A673 (cell line): ENCODE measurements around the gene SPTSSB. TPM values are rescaled to one million over a fixed set of nuclear protein-coding genes. Genes with fewer than 3 reads are reported as not detected.

Source experiments
- BruUV-seq: library from RNA; stranded (reverse); fragments of 400-500 nt; replicated peaks from 2 replicates; lab custom pipeline; 2021; lab: Mats Ljungman, UMichigan
- CTCF ChIA-PET: fragments of 300-600 bp; sonication (Branson Sonifier 250); formaldehyde crosslinking; loops from one replicate; lab custom pipeline; 2022; ENCODE audit warnings: antibody characterized with exemption; lab: Charles Lee
- POLR2A ChIA-PET: fragments of 300-600 bp; sonication (Branson Sonifier 250); formaldehyde crosslinking; loops from one replicate; lab custom pipeline; 2022; ENCODE audit warnings: antibody characterized with exemption; ENCODE audit not compliant: low non-redundant PET; lab: Charles Lee
- DNase-seq: peaks from one replicate; pipeline ENCODE4 v3.0.0-alpha.2; 2015; ENCODE audit warnings: low spot score
- H3K27ac ChIP-seq: fragments of 200-600 bp; sonication (generic); 2 replicates; pipeline ENCODE4 v1.5.1; 2016; ENCODE audit warnings: mixed run types, low read depth, mild to moderate bottlenecking, mixed read lengths, antibody characterized with exemption, low read length; ENCODE audit not compliant: poor library complexity, severe bottlenecking
- H3K27me3 ChIP-seq: fragments of 200-600 bp; sonication (generic); replicated peaks from 2 replicates; pipeline ENCODE4 v1.6.1; 2017; ENCODE audit warnings: mixed run types, low read depth, mild to moderate bottlenecking, mixed read lengths, antibody characterized with exemption, low read length; ENCODE audit not compliant: insufficient read depth, poor library complexity
- H3K36me3 ChIP-seq: fragments of 200-600 bp; sonication (generic); 2 replicates; pipeline ENCODE4 v1.6.1; 2016; ENCODE audit warnings: mixed run types, mild to moderate bottlenecking, mixed read lengths, antibody characterized with exemption, low read length; ENCODE audit not compliant: insufficient read depth, poor library complexity, severe bottlenecking
- H3K4me1 ChIP-seq: fragments of 200-600 bp; sonication (generic); 2 replicates; pipeline ENCODE4 v1.6.1; 2017; ENCODE audit warnings: mixed run types, mild to moderate bottlenecking, mixed read lengths, antibody characterized with exemption, low read length; ENCODE audit not compliant: insufficient read depth, poor library complexity, severe bottlenecking
- H3K4me3 ChIP-seq: fragments of 200-600 bp; sonication (generic); 2 replicates; pipeline ENCODE4 v1.5.1; 2016; ENCODE audit warnings: low read depth, mixed run types, mild to moderate bottlenecking, mixed read lengths, low read length; ENCODE audit not compliant: poor library complexity, severe bottlenecking
- H3K9me3 ChIP-seq: fragments of 200-600 bp; sonication (generic); 2 replicates; pipeline ENCODE4 v1.6.1; 2016; ENCODE audit warnings: mixed run types, low read depth, mild to moderate bottlenecking, mixed read lengths, antibody characterized with exemption, low read length; ENCODE audit not compliant: poor library complexity, severe bottlenecking
- EZH2 ChIP-seq: fragments of 200-600 bp; sonication (generic); IDR thresholded peaks from 2 replicates; pipeline ENCODE4 v1.6.1; 2017; ENCODE audit warnings: borderline replicate concordance, low read depth, mild to moderate bottlenecking, mixed read lengths, antibody characterized with exemption, low read length; ENCODE audit not compliant: poor library complexity, severe bottlenecking
- intact Hi-C: fragments of 100-400 bp; cut with micrococcal nuclease; formaldehyde crosslinking; loops from one replicate; pipeline ENCODE4 v1.10.0; 2022; ENCODE audit not compliant: unreplicated experiment
- total RNA-seq: library from RNA; stranded (reverse); gene quantifications from 2 replicates; pipeline ENCODE4 v1.2.3, GENCODE V29; 2021
- TF ChIP-seq, protein P1 (sequence below): fragments of 300-800, 200-600 bp; sonication (generic); conservative IDR thresholded peaks from 2 replicates; pipeline ENCODE4 v1.5.1; 2017; ENCODE audit warnings: low read depth, mild to moderate bottlenecking, antibody characterized with exemption, low read length, moderate library complexity, mixed read lengths

The SPTSSB gene
- total RNA-seq, 1 experiment from 2014 or later: not detected

DNA sequence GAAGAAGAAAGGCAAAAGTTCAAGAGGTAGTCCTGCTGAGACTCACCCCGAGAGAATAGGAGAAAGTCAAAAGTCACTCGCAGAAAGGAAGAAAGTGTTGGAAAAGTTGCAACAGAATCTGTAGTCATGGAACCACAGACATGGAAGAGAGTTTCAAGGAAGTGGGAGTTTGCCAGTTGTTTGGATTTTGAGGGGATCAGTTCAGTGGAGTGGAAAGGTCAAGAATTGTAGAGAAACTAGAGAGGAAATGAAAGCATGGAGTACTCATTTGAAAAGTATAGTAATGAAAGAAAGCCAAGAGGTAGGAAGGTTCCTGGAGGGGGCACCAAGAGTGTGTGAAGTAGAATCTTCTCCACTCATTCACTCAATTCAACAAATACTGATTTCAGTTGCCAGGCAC is 34.7 kb downstream of the SPTSSB start:
- no peaks in the 10 kb centered on the region for H3K4me1 ChIP-seq
- POLR2A ChIA-PET: no interaction called here
- no peaks in the 10 kb centered on the region for H3K27me3 ChIP-seq
- no peaks in the 10 kb centered on the region for H3K9me3 ChIP-seq
- no peak for TF ChIP-seq EZH2
- TF ChIP-seq, protein P1, sequence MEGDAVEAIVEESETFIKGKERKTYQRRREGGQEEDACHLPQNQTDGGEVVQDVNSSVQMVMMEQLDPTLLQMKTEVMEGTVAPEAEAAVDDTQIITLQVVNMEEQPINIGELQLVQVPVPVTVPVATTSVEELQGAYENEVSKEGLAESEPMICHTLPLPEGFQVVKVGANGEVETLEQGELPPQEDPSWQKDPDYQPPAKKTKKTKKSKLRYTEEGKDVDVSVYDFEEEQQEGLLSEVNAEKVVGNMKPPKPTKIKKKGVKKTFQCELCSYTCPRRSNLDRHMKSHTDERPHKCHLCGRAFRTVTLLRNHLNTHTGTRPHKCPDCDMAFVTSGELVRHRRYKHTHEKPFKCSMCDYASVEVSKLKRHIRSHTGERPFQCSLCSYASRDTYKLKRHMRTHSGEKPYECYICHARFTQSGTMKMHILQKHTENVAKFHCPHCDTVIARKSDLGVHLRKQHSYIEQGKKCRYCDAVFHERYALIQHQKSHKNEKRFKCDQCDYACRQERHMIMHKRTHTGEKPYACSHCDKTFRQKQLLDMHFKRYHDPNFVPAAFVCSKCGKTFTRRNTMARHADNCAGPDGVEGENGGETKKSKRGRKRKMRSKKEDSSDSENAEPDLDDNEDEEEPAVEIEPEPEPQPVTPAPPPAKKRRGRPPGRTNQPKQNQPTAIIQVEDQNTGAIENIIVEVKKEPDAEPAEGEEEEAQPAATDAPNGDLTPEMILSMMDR: no peak
- no peak overlapping the region for H3K4me3 ChIP-seq
- no peak for DNase-seq
- CTCF ChIA-PET: no interaction called here
- intact Hi-C loops: no loop called here
- no peaks in the 10 kb centered on the region for H3K36me3 ChIP-seq
- no TSS peak for BruUV-seq
- H3K27ac ChIP-seq: no peak overlapping the region

DNA sequence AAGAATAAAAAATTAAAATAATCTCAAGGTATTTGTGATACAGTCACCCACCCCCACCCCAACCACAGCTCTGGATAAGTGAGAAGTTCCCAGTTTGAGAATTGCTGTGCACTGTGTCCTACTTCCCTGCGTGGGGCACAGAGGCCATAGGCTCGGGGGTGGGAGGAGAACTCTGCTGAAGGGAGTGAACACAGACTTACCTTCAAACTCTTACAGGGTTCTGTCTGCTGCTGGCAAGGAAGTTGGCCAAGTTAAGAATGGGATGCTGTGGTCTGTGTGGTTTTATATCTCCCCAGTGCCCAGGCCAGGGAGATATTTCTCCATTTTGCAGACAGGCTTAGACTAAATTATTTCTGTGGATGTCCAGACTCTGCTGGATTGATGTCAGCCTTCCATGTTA is 37.6 kb downstream of the SPTSSB start:
- CTCF ChIA-PET: no interaction called here
- intact Hi-C loops: no loop called here
- Histone ChIP-seq H3K27me3 (peaks cover 3% of the 10 kb centered on the region), H3K4me1 (no peaks in the 10 kb centered on the region), H3K27ac (no peak overlapping the region), H3K9me3 (no peaks in the 10 kb centered on the region), H3K4me3 (no peak overlapping the region), H3K36me3 (no peaks in the 10 kb centered on the region)
- BruUV-seq: no TSS peak
- TF ChIP-seq, protein P1: no peak
- DNase-seq: no peak
- POLR2A ChIA-PET: no interaction called here

DNA sequence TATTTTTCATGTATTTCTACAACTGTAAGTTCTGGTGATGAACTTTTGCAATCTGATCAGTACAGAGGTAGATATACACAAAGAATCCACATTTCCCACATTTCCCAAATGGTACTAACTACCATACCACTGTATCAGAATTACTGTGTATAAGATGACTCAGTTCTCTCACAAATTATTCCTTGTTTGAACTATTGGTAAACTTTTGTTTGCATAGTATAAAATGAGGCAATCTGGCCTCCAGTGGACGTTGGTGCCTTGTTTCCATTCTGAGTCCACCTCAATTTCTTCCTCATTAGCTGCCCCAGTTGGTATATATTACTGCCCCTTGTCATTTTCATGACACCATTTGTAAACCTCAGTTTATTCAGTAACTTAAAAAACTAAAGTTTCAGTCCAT is 38.5 kb downstream of the SPTSSB start:
- intact Hi-C loops: no loop called here

More for the DNA sequence above, 38.5 kb downstream of the SPTSSB start:
- no peaks in the 10 kb centered on the region for H3K9me3 ChIP-seq
- no TSS peak for BruUV-seq
- no peak for TF ChIP-seq EZH2
- TF ChIP-seq, protein P1: no peak
- H3K4me1 ChIP-seq: no peaks in the 10 kb centered on the region
- H3K27me3 ChIP-seq: peaks cover 3% of the 10 kb centered on the region
- H3K27ac ChIP-seq: no peak overlapping the region
- H3K4me3 ChIP-seq: no peak overlapping the region
- ChIA-PET CTCF (no interaction called here), POLR2A (no interaction called here)
- no peak for DNase-seq
- no peaks in the 10 kb centered on the region for H3K36me3 ChIP-seq
